H1 (cell line): ENCODE data around the gene DDX5. TPM values are rescaled to one million over a fixed set of nuclear protein-coding genes. Genes with fewer than 3 reads are reported as not detected.

Source experiments
- POLR2A ChIP-seq, 2 experiments: IDR thresholded peaks; 1 replicate in 1 of 2; 2 replicates in 1 of 2; pipeline ENCODE4 v1.6.1; 2011; ENCODE audit warnings: low read depth in 2 of 2, low read length in 2 of 2, mild to moderate bottlenecking in 2 of 2; ENCODE audit errors: control extremely low read depth in 1 of 2
- RBBP5 ChIP-seq: IDR thresholded peaks from 2 replicates; pipeline ENCODE4 v1.7.1; 2012; ENCODE audit warnings: low read depth, mild to moderate bottlenecking, inconsistent platforms, low read length, moderate library complexity, borderline replicate concordance
- RXRA ChIP-seq: IDR thresholded peaks from 2 replicates; pipeline ENCODE4 v1.6.1; 2011; ENCODE audit warnings: low read depth, mild to moderate bottlenecking, low read length, moderate library complexity; ENCODE audit not compliant: insufficient read depth
- polyA plus RNA-seq, 7 experiments: library from polyadenylated mRNA; depleted of rRNA in 3 of 7; stranded (reverse) in 5 of 7; unstranded in 2 of 7; fragments of >200 nt in 5 of 7; fragments of 200-250 nt in 2 of 7; gene quantifications; 1 replicate in 5 of 7; 2 replicates in 1 of 7; 4 replicates in 1 of 7; pipeline versions ENCODE4 v1.2.1 to v1.2.3, GENCODE V29; 2011 to 2013; ENCODE audit warnings: missing spikeins in 2 of 7, mixed read lengths in 2 of 7
- total RNA-seq: library from RNA; stranded (reverse); fragmentation: NEBNext Ultra II Directional; extraction: Animal tissue kit (Norgen Biotek cat#: 25700); gene quantifications from 2 replicates; pipeline ENCODE4 v1.2.1, GENCODE V29; 2021
- TF ChIP-seq, protein P1 (sequence below), 3 experiments: IDR thresholded peaks; 1 replicate in 2 of 3; 2 replicates in 1 of 3; pipeline versions ENCODE4 v1.5.1 to v1.6.1; 2011; ENCODE audit warnings: low read length in 3 of 3, mild to moderate bottlenecking in 3 of 3, inconsistent platforms in 2 of 3, low read depth in 1 of 3, moderate library complexity in 1 of 3; ENCODE audit not compliant: insufficient read depth in 1 of 3; ENCODE audit errors: control extremely low read depth in 1 of 3

Gene DDX5
- total and polyA plus RNA-seq, 2 of the 8 experiments (the other 6 are each of a cell fraction or from before 2014, with no cell fraction given) = 572 to 591 TPM

DNA sequence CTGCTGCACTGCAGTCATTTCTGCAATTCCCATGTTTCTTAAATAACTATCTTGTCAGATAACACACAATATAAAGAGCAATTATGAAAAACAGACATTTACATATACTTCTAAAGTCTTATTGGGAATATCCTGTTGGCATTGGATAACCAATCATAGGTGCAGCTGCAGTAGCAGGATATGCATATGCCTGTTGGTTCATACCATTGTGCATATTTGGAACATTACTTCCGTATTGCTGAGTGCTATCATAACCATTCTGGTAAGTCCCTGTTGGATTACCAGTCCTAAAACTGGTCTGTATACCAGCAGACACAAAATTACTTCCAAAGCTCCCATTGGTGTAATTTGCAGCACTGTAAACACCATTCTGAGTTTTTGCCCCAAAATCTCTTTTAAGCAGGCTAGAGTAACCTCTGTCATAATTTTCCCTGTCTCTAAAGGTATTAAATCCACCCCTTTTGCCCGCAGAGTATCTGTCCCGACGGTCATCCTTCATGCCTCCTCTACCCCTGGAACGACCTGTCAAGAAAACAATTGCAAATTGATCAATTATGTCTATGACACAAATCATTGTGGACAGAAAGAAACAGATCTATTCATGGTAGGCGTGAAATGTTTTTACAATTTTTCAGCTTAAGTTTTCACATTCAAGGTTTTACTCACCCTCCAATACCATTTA is 6.1 kb downstream of the DDX5 start (continued):
- TF ChIP-seq, protein P1, sequence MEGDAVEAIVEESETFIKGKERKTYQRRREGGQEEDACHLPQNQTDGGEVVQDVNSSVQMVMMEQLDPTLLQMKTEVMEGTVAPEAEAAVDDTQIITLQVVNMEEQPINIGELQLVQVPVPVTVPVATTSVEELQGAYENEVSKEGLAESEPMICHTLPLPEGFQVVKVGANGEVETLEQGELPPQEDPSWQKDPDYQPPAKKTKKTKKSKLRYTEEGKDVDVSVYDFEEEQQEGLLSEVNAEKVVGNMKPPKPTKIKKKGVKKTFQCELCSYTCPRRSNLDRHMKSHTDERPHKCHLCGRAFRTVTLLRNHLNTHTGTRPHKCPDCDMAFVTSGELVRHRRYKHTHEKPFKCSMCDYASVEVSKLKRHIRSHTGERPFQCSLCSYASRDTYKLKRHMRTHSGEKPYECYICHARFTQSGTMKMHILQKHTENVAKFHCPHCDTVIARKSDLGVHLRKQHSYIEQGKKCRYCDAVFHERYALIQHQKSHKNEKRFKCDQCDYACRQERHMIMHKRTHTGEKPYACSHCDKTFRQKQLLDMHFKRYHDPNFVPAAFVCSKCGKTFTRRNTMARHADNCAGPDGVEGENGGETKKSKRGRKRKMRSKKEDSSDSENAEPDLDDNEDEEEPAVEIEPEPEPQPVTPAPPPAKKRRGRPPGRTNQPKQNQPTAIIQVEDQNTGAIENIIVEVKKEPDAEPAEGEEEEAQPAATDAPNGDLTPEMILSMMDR (IDR thresholded peaks at IDR 0.05; ENCODE audit: control extremely low read depth in 1 of 3, insufficient read depth in 1 of 3, low read depth in 1 of 3, low read length in 3 of 3) = no peak
- peak in 1 of 2 experiments; percentile 43; a peak in 2 of 3 replicates for TF ChIP-seq POLR2A (IDR thresholded peaks at IDR 0.05; ENCODE audit: control extremely low read depth in 1 of 2, low read depth in 2 of 2, low read length in 2 of 2)
- no peak for TF ChIP-seq RXRA
- no peak for TF ChIP-seq RBBP5
- TF ChIP-seq, all 59 proteins: peak for 2
